A549 (cell line): ENCODE measurements around the gene OR5J2. TPM values are rescaled to one million over a fixed set of nuclear protein-coding genes. Genes with fewer than 3 reads are reported as not detected.

ENCODE experiments used
- ATAC-seq, 2 experiments: fragments of 200-7000 bp in 1 of 2; fragments of >200 bp in 1 of 2; cut with Nextera tagmentation in 1 of 2; cut with Tn5 transposase in 1 of 2; 3 replicates each; pipeline versions ENCODE4 v1.8.0 to v1.9.1; 2018 to 2020; ENCODE audit warnings: mild to moderate bottlenecking in 1 of 2, moderate library complexity in 1 of 2
- CTCF ChIA-PET: fragments of 300-600 bp; sonication (Branson Sonifier 250); formaldehyde crosslinking; extraction: SDS; loops from one replicate; lab custom pipeline; 2021; ENCODE audit warnings: antibody characterized with exemption, inconsistent platforms; lab: Yijun Ruan, JAX
- POLR2A ChIA-PET: fragments of 350-600 bp; formaldehyde crosslinking; extraction: SDS; loops from one replicate; lab custom pipeline; 2021; ENCODE audit warnings: antibody characterized with exemption, inconsistent platforms; lab: Yijun Ruan, JAX
- DNase-seq, 2 experiments: peaks; one replicate each; pipeline versions ENCODE4 v3.0.0 to v3.0.0-alpha.2; 2011 to 2016; ENCODE audit warnings: low read depth in 1 of 2, low spot score in 1 of 2
- FAIRE-seq: peaks from 2 replicates; lab custom pipeline; 2011; peaks lifted over from hg19 to GRCh38; lab: Jason Lieb, UNC
- H3K27ac ChIP-seq, 2 experiments: fragments of >200 bp; sonication (Bioruptor Twin); formaldehyde crosslinking; 3 replicates each; pipeline ENCODE4 v1.5.1; 2016 to 2017
- H3K4me1 ChIP-seq: fragments of >200 bp; sonication (Bioruptor Twin); formaldehyde crosslinking; 3 replicates; pipeline ENCODE4 v1.6.1; 2016
- H3K4me2 ChIP-seq: fragments of >200 bp; sonication (Bioruptor Twin); formaldehyde crosslinking; 3 replicates; pipeline ENCODE4 v1.6.1; 2016
- H3K4me3 ChIP-seq: fragments of >200 bp; sonication (Bioruptor Twin); formaldehyde crosslinking; 3 replicates; pipeline ENCODE4 v1.5.1; 2016
- H3K9me3 ChIP-seq: fragments of >200 bp; sonication (Bioruptor Twin); formaldehyde crosslinking; 3 replicates; pipeline ENCODE4 v1.6.1; 2016
- EHMT2 ChIP-seq: fragments of 200-600 bp; sonication (generic); IDR thresholded peaks from 2 replicates; pipeline ENCODE4 v1.6.1; 2016; ENCODE audit warnings: antibody characterized with exemption, low read depth, mild to moderate bottlenecking, moderate library complexity
- FOSB ChIP-seq: fragments of 250-450 bp; sonication (Bioruptor Pico); IDR thresholded peaks from 2 replicates; pipeline ENCODE4 v1.5.0; 2020; ENCODE audit warnings: mild to moderate bottlenecking, moderate library complexity
- FOSL2 ChIP-seq, 2 experiments: fragments of 450-650 bp in 1 of 2; fragments of >200 bp in 1 of 2; sonication (Bioruptor Twin) in 1 of 2; formaldehyde crosslinking; IDR thresholded peaks; 2 replicates each; pipeline versions ENCODE4 v1.5.0 to v1.6.1; 2016 to 2020; ENCODE audit warnings: mild to moderate bottlenecking in 1 of 2, moderate library complexity in 1 of 2
- FOXS1 ChIP-seq: fragments of 250-450 bp; sonication (Bioruptor Pico); IDR thresholded peaks from 2 replicates; pipeline ENCODE4 v1.5.0; 2020; ENCODE audit warnings: mild to moderate bottlenecking, moderate library complexity
- HDAC2 ChIP-seq: fragments of 200-600 bp; sonication (generic); IDR thresholded peaks from 2 replicates; pipeline ENCODE4 v1.6.1; 2016
- HEYL ChIP-seq: fragments of 250-450 bp; sonication (Bioruptor Pico); IDR thresholded peaks from 2 replicates; pipeline ENCODE4 v1.8.0; 2021; ENCODE audit warnings: mild to moderate bottlenecking, moderate library complexity
- HMGXB4 ChIP-seq: fragments of 250-450 bp; sonication (Bioruptor Pico); IDR thresholded peaks from 2 replicates; pipeline ENCODE4 v1.5.0; 2021; ENCODE audit warnings: mild to moderate bottlenecking, moderate library complexity, borderline replicate concordance
- HOXB13 ChIP-seq: fragments of 250-450 bp; sonication (Bioruptor Pico); IDR thresholded peaks from 2 replicates; pipeline ENCODE4 v1.5.0; 2020; ENCODE audit warnings: low read depth, mild to moderate bottlenecking, moderate library complexity
- JUN ChIP-seq, 2 experiments: fragments of >200 bp; sonication (Bioruptor Twin); formaldehyde crosslinking; IDR thresholded peaks; 2 replicates in 1 of 2; 3 replicates in 1 of 2; pipeline ENCODE4 v1.6.1; 2016 to 2017
- JUNB ChIP-seq: fragments of >200 bp; sonication (Bioruptor Twin); formaldehyde crosslinking; IDR thresholded peaks from 2 replicates; pipeline ENCODE4 v1.6.1; 2016
- MAFK ChIP-seq: fragments of 450-650 bp; IDR thresholded peaks from 2 replicates; pipeline ENCODE4 v1.6.1; 2014; ENCODE audit not compliant: partially characterized antibody
- MYC ChIP-seq: IDR thresholded peaks from 2 replicates; pipeline ENCODE4 v1.6.1; 2012; ENCODE audit warnings: mild to moderate bottlenecking, inconsistent platforms, low read length, improper control_type of control experiment, borderline replicate concordance
- RCOR1 ChIP-seq: fragments of 150-350 bp; IDR thresholded peaks from 2 replicates; pipeline ENCODE4 v1.6.1; 2014; ENCODE audit warnings: antibody characterized with exemption, low read length, low read depth
- RFX5 ChIP-seq: fragments of 450-650 bp; IDR thresholded peaks from 2 replicates; pipeline ENCODE4 v1.7.1; 2014; ENCODE audit warnings: antibody characterized with exemption, mild to moderate bottlenecking, moderate library complexity
- RNF2 ChIP-seq: fragments of 200-600 bp; sonication (generic); IDR thresholded peaks from 2 replicates; pipeline ENCODE4 v1.6.1; 2016; ENCODE audit warnings: low read depth, mild to moderate bottlenecking, antibody characterized with exemption, moderate library complexity, borderline replicate concordance
- ZC3H11A ChIP-seq: fragments of 450-650 bp; IDR thresholded peaks from 2 replicates; pipeline ENCODE4 v1.6.1; 2014; ENCODE audit warnings: antibody characterized with exemption, mild to moderate bottlenecking
- ZSCAN20 ChIP-seq: fragments of 250-450 bp; sonication (Bioruptor Pico); IDR thresholded peaks from 2 replicates; pipeline ENCODE4 v1.8.0; 2022; ENCODE audit warnings: mild to moderate bottlenecking, moderate library complexity
- WGBS: methylation state at CpG from one replicate; pipeline ENCODE4 v1.1.6; 2017; ENCODE audit errors: missing lambda C conversion rate; 5-methylcytosine and 5-hydroxymethylcytosine counted together
- polyA plus RNA-seq, 4 experiments: library from polyadenylated mRNA; depleted of rRNA in 3 of 4; stranded (reverse); fragments of >200 nt; fragmentation: RNase III in 1 of 4; extraction: RNeasy Plus Mini Kit Qiagen cat#74134 plus additional on column Dnase treatment in 1 of 4; gene quantifications; 2 replicates in 3 of 4; 3 replicates in 1 of 4; pipeline ENCODE4 v1.2.3, GENCODE V29; 2011 to 2017
- TF ChIP-seq, protein P1 (sequence below): IDR thresholded peaks from 2 replicates; pipeline ENCODE4 v1.6.1; 2012; ENCODE audit warnings: low read depth, borderline replicate concordance
- TF ChIP-seq, protein P2 (sequence below): IDR thresholded peaks from 2 replicates; pipeline ENCODE4 v1.6.1; 2012

Gene OR5J2
- polyA plus RNA-seq, 2 of the 4 experiments (the other 2 are of a cell fraction) = not detected

DNA sequence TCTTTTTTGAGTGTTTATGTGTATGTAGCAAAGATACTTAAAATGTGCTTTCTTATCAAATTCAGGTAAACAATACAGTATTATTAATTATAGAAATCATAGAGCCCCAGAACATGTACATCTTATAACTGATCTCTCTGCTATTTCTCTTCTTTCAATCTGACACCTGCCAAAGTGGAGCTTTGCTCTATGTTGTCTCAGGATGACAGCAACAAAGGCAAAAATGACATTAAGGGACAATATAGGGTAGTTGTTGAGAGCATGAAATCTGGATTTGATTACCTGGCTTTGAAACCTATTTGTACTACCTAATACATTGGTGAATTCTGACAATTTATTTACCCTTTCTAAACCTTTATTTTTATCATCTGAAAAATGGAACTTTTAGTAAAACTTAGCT lies 7.0 kb downstream of the OR5J2 start:
- ChIA-PET CTCF (no interaction called here), POLR2A (no interaction called here)
- DNase-seq (no peak), FAIRE-seq (no peak), ATAC-seq (no peak)
- Histone ChIP-seq H3K4me3 (no peak overlapping the region), H3K4me1 (no peaks in the 10 kb centered on the region), H3K9me3 (0 out of 3 replicates have a peak, but pooled peaks cover 2% of the 10 kb centered on the region), H3K4me2 (no peak overlapping the region), H3K27ac (no peak overlapping the region)
- TF ChIP-seq MAFK (no peak), MYC (no peak), EHMT2 (no peak), RFX5 (no peak), HOXB13 (CRISPR knock-in tag) (no peak), FOSB (CRISPR knock-in tag) (no peak), RCOR1 (no peak), HDAC2 (no peak), FOSL2 (IDR thresholded peaks at IDR 0.05) (no peak), FOSL2 (CRISPR knock-in tag; IDR thresholded peaks at IDR 0.05) (no peak), RNF2 (no peak), ZSCAN20 (CRISPR knock-in tag) (no peak), JUN (IDR thresholded peaks at IDR 0.05) (no peak), JUNB (no peak), ZC3H11A (no peak), FOXS1 (CRISPR knock-in tag) (no peak), HMGXB4 (CRISPR knock-in tag) (no peak), HEYL (CRISPR knock-in tag) (no peak)
- TF ChIP-seq, protein P1, sequence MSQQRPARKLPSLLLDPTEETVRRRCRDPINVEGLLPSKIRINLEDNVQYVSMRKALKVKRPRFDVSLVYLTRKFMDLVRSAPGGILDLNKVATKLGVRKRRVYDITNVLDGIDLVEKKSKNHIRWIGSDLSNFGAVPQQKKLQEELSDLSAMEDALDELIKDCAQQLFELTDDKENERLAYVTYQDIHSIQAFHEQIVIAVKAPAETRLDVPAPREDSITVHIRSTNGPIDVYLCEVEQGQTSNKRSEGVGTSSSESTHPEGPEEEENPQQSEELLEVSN = no peak
- TF ChIP-seq, protein P2, sequence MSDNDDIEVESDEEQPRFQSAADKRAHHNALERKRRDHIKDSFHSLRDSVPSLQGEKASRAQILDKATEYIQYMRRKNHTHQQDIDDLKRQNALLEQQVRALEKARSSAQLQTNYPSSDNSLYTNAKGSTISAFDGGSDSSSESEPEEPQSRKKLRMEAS = no peak

DNA sequence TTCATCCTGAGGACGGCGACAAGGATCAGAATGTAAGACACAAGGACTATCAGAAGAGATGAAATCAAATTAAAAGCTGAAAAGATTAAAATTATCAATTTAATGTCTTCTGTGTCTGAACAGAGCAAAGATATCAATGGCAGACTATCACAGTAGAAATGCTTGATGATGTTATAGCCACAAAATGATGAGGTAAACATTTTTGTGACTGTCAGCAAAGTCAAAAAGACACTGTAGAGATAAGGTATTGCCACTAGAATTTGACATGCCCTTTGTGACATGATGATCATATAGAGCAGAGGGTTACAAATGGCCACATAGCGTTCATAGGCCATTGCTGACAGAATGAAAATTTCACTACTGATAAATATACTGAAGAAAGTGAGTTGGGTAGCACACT lies 12.2 kb downstream of the OR5J2 start:
- FAIRE-seq (no peak), DNase-seq (no peak), ATAC-seq (no peak)
- peak; percentile 55 for TF ChIP-seq MAFK
- TF ChIP-seq RNF2 = no peak
- WGBS = 11% methylated on average over 3 of the region's 3 CpGs
- ChIA-PET POLR2A (no interaction called here), CTCF (no interaction called here)
- no peak overlapping the region for H3K4me2 ChIP-seq
- H3K4me1 ChIP-seq = no peaks in the 10 kb centered on the region
- no peak overlapping the region for H3K27ac ChIP-seq
- H3K4me3 ChIP-seq = no peak overlapping the region
- no peaks in the 10 kb centered on the region for H3K9me3 ChIP-seq

- Histone ChIP-seq H3K9me3 (no peaks in the 10 kb centered on the region), H3K4me1 (no peaks in the 10 kb centered on the region), H3K27ac (no peak overlapping the region), H3K4me3 (no peak overlapping the region), H3K4me2 (no peak overlapping the region)
- POLR2A ChIA-PET = no interaction called here
- whole genome bisulfite sequencing = 1% methylated on average over 3 of the region's 3 CpGs
- DNase-seq (no peak), ATAC-seq (no peak), FAIRE-seq (no peak)
- CTCF ChIA-PET = no interaction called here
- no peak for TF ChIP-seq FOXS1 (CRISPR knock-in tag)
- TF ChIP-seq MAFK = peak; percentile 13
Measured at GRCh38 chr11:56196705-56197104, 20.3 kb downstream of the OR5J2 start.
